Esophagus muscularis mucosa (tissue), 4 donors: Measurements from ENCODE around the gene JPH2. TPM values are rescaled to one million over a fixed set of nuclear protein-coding genes. Genes with fewer than 3 reads are reported as not detected.

Experiments used
- DNase-seq: peaks from one replicate; pipeline ENCODE4 v3.0.0-alpha.2; 2017; ENCODE audit errors: extremely low spot score
- H3K27ac ChIP-seq, 4 donors: fragments of 200-600 bp; sonication (generic); replicated peaks in 1 of 4; 1 replicate in 3 of 4; 2 replicates in 1 of 4; pipeline ENCODE4 v1.5.1; 2016 to 2019; ENCODE audit warnings: mild to moderate bottlenecking in 1 of 4
- H3K27me3 ChIP-seq, 4 donors: fragments of 200-600 bp; sonication (generic); one replicate each; pipeline versions ENCODE4 v1.5.1 to v1.6.0; 2016 to 2019
- H3K36me3 ChIP-seq, 4 donors: fragments of 200-600 bp; sonication (generic); one replicate each; pipeline ENCODE4 v1.5.1; 2016 to 2019
- H3K4me1 ChIP-seq, 4 donors: fragments of 200-600 bp; sonication (generic); one replicate each; pipeline ENCODE4 v1.5.1; 2016 to 2019
- H3K4me3 ChIP-seq, 4 donors: fragments of 200-600 bp; sonication (generic); 1 replicate in 2 of 4; 2 replicates in 2 of 4; pipeline ENCODE4 v1.5.1; 2016 to 2019; ENCODE audit warnings: mild to moderate bottlenecking in 4 of 4, moderate library complexity in 1 of 4
- H3K9me3 ChIP-seq, 4 donors: fragments of 200-600 bp; sonication (generic); 1 replicate in 3 of 4; 2 replicates in 1 of 4; pipeline ENCODE4 v1.5.1; 2016 to 2019
- CTCF ChIP-seq, 3 experiments: fragments of 200-600 bp in 2 of 3; fragments of 450-650 bp in 1 of 3; sonication (generic) in 2 of 3; IDR thresholded peaks; one replicate each; pipeline ENCODE4 v1.5.1; 2017 to 2019; ENCODE audit warnings: antibody characterized with exemption in 3 of 3, mild to moderate bottlenecking in 2 of 3, moderate library complexity in 1 of 3
- EP300 ChIP-seq: sonication (generic); formaldehyde crosslinking; IDR thresholded peaks from one replicate; pipeline ENCODE4 v1.6.1; 2017; ENCODE audit warnings: antibody characterized with exemption
- POLR2A ChIP-seq: fragments of 450-650 bp; IDR thresholded peaks from one replicate; pipeline ENCODE4 v1.6.1; 2017; ENCODE audit warnings: antibody characterized with exemption, moderate library complexity, mild to moderate bottlenecking, low read depth
- POLR2AphosphoS5 ChIP-seq, 2 donors: sonication (generic); formaldehyde crosslinking; IDR thresholded peaks; one replicate each; pipeline ENCODE4 v1.6.1; 2017; ENCODE audit warnings: antibody characterized with exemption in 2 of 2
- WGBS: methylation state at CpG from one replicate; pipeline ENCODE4 v1.1.5; 2018; 5-methylcytosine and 5-hydroxymethylcytosine counted together
- intact Hi-C: fragments of 100-400 bp; cut with DNase I; formaldehyde crosslinking; loops from one replicate; pipeline ENCODE4 v1.15.1; 2023
- total RNA-seq, 4 donors: library from RNA; depleted of rRNA; stranded (reverse); fragments of >200 nt; gene quantifications; one replicate each; pipeline versions ENCODE4 v1.1.0 to v1.2.1, GENCODE V29; 2016

The JPH2 gene
- total RNA-seq, 4 donors from 2014 or later: 187 to 441 (median 295) TPM

- no peak overlapping the region for H3K4me3 ChIP-seq
- intact Hi-C loops: loop anchor here (10.0 kb wide), 1 partner anchor 190 kb away; no protein-coding TSS in a partner anchor
- peaks cover 0 to 15% (median 7%) of the 10 kb centered on the region in 4 donors for H3K27me3 ChIP-seq
- TF ChIP-seq POLR2AphosphoS5 (IDR thresholded peaks at IDR 0.05): no peak
- TF ChIP-seq CTCF (IDR thresholded peaks at IDR 0.05): no peak
- no peak for TF ChIP-seq POLR2A
- TF ChIP-seq EP300: no peak
- peak overlapping the region; percentile 71 to 81 (median 75) for H3K27ac ChIP-seq
- WGBS: 74% methylated on average over 7 of the region's 7 CpGs
- peaks cover 0 to 32% (median 14%) of the 10 kb centered on the region in 4 donors for H3K36me3 ChIP-seq
- no peak for DNase-seq
- H3K9me3 ChIP-seq: no peaks in the 10 kb centered on the region
- H3K4me1 ChIP-seq: peaks cover 32 to 86% (median 82%) of the 10 kb centered on the region in 4 donors
These were observed 71.8 kb downstream of the JPH2 start for GRCh38 chr20:44115181-44115580.

- H3K4me1 ChIP-seq: peaks cover 32 to 78% (median 73%) of the 10 kb centered on the region in 4 donors
- H3K9me3 ChIP-seq: no peaks in the 10 kb centered on the region
- H3K27ac ChIP-seq: peak overlapping the region; percentile 71 to 81 (median 75)
- 52% methylated on average over 8 of the region's 8 CpGs for WGBS
- no peak overlapping the region for H3K4me3 ChIP-seq
- intact Hi-C loops: loop anchor here (10.0 kb wide), 1 partner anchor 191 kb away; no protein-coding TSS in a partner anchor
- TF ChIP-seq CTCF (IDR thresholded peaks at IDR 0.05) (no peak), POLR2A (no peak), POLR2AphosphoS5 (IDR thresholded peaks at IDR 0.05) (no peak), EP300 (no peak)
- peaks cover 0 to 15% (median 7%) of the 10 kb centered on the region in 4 donors for H3K27me3 ChIP-seq
- DNase-seq: no peak
- H3K36me3 ChIP-seq: peaks cover 0 to 32% (median 14%) of the 10 kb centered on the region in 4 donors
These were observed 73.2 kb downstream of the JPH2 start for GRCh38 chr20:44113618-44114376.

GRCh38 chr20:44112889-44113617 lies 73.9 kb downstream of the JPH2 start:
- 72% methylated on average over 5 of the region's 7 CpGs for WGBS
- H3K4me3 ChIP-seq: no peak overlapping the region
- H3K4me1 ChIP-seq: peaks cover 32 to 70% (median 68%) of the 10 kb centered on the region in 4 donors
- peak overlapping the region; percentile 71 to 81 (median 75) for H3K27ac ChIP-seq
- peaks cover 0 to 15% (median 7%) of the 10 kb centered on the region in 4 donors for H3K27me3 ChIP-seq
- H3K36me3 ChIP-seq: peaks cover 0 to 32% (median 14%) of the 10 kb centered on the region in 4 donors
- no peaks in the 10 kb centered on the region for H3K9me3 ChIP-seq
- TF ChIP-seq EP300 (no peak), POLR2A (no peak)
- DNase-seq: no peak
- intact Hi-C loops: loop anchor here (10.0 kb wide), 1 partner anchor 192 kb away; no protein-coding TSS in a partner anchor

GRCh38 chr20:44112456-44112855 lies 74.5 kb downstream of the JPH2 start:
- Histone ChIP-seq H3K27ac (peak overlapping the region; percentile 71 to 81 (median 75)), H3K4me3 (no peak overlapping the region), H3K4me1 (peaks cover 28 to 64% (median 62%) of the 10 kb centered on the region in 4 donors), H3K9me3 (no peaks in the 10 kb centered on the region), H3K36me3 (peaks cover 0 to 32% (median 14%) of the 10 kb centered on the region in 4 donors), H3K27me3 (peaks cover 0 to 15% (median 7%) of the 10 kb centered on the region in 4 donors)
- no peak for DNase-seq
- intact Hi-C loops: loop anchor here (10.0 kb wide), 1 partner anchor 192 kb away; no protein-coding TSS in a partner anchor
- no peak for TF ChIP-seq POLR2AphosphoS5 (IDR thresholded peaks at IDR 0.05)
- no peak for TF ChIP-seq POLR2A
- TF ChIP-seq CTCF (IDR thresholded peaks at IDR 0.05): no peak
- TF ChIP-seq EP300: no peak
- WGBS: 73% methylated on average over 5 of the region's 6 CpGs
